Activated naive CD4-positive, alpha-beta T cell treated with anti-CD3 and anti-CD28 coated beads, Interleukin-2, amount 50 U/mL, for 72 hours (primary cell): Measurements from ENCODE around the gene KDM5B. TPM values are rescaled to one million over a fixed set of nuclear protein-coding genes. Genes with fewer than 3 reads are reported as not detected.
"Not testable (repeated sequence)": the region's sequence is repeated elsewhere in the genome, so short reads cannot be mapped to it uniquely, and the experiment has no call there.

ENCODE experiments used
- ATAC-seq, 2 donors: fragments of 150-1000 bp; cut with Tn5 transposase; 2 replicates each; pipeline ENCODE4 v1.10.0; 2021; ENCODE audit warnings: mild to moderate bottlenecking in 2 of 2, moderate library complexity in 2 of 2
- DNase-seq, 2 donors: peaks; one replicate each; pipeline ENCODE4 v3.0.0; 2021 to 2022; ENCODE audit warnings: low spot score in 2 of 2
- H3K27ac Mint-ChIP-seq, 2 donors: one replicate each; pipeline ENCODE4 v1.8.0; 2022; ENCODE audit warnings: mild to moderate bottlenecking in 2 of 2, mixed read lengths in 2 of 2
- H3K36me3 Mint-ChIP-seq, 2 donors: one replicate each; pipeline ENCODE4 v1.8.0; 2022; ENCODE audit warnings: mixed read lengths in 2 of 2
- H3K9me3 Mint-ChIP-seq, 2 donors: one replicate each; pipeline ENCODE4 v1.8.0; 2022; ENCODE audit warnings: mixed read lengths in 2 of 2
- total RNA-seq, 2 donors: library from RNA; stranded (reverse); gene quantifications; one replicate each; pipeline ENCODE4 v1.2.3, GENCODE V29; 2022

Gene KDM5B
- total RNA-seq, 2 donors from 2014 or later = 47.8 to 82.2 TPM

GRCh38 chr1:202760589-202760988 is 47.6 kb downstream of the KDM5B start:
- ATAC-seq = no peak
- Mint-ChIP-seq H3K27ac (peak overlapping the region in 1 of 2 donors; percentile 29), H3K36me3 (peaks cover 0 to 14% of the 10 kb centered on the region in 2 donors), H3K9me3 (no peaks in the 10 kb centered on the region)
- DNase-seq = no peak

GRCh38 chr1:202756391-202756790 is 51.8 kb downstream of the KDM5B start:
- ATAC-seq = no peak
- H3K9me3 Mint-ChIP-seq = no peaks in the 10 kb centered on the region
- H3K36me3 Mint-ChIP-seq = peaks cover 5 to 7% of the 10 kb centered on the region in 2 donors
- no peak for DNase-seq
- no peak overlapping the region for H3K27ac Mint-ChIP-seq

GRCh38 chr1:202754293-202754692 is 53.9 kb downstream of the KDM5B start:
- H3K36me3 Mint-ChIP-seq = peaks cover 5 to 8% of the 10 kb centered on the region in 2 donors
- ATAC-seq = no peak
- no peak for DNase-seq
- no peak overlapping the region for H3K27ac Mint-ChIP-seq
- H3K9me3 Mint-ChIP-seq = no peaks in the 10 kb centered on the region

GRCh38 chr1:202752774-202753173 is 55.4 kb downstream of the KDM5B start:
- DNase-seq = no peak
- no peaks in the 10 kb centered on the region for H3K9me3 Mint-ChIP-seq
- H3K36me3 Mint-ChIP-seq = peaks cover 5 to 13% of the 10 kb centered on the region in 2 donors
- no peak for ATAC-seq
- H3K27ac Mint-ChIP-seq = no peak overlapping the region

- Mint-ChIP-seq H3K27ac (no peak overlapping the region), H3K9me3 (no peaks in the 10 kb centered on the region), H3K36me3 (peaks cover 15 to 19% of the 10 kb centered on the region in 2 donors)
- DNase-seq (no peak), ATAC-seq (no peak)
Observed at GRCh38 chr1:202750761-202751160, 57.5 kb downstream of the KDM5B start.

- peaks cover 15 to 27% of the 10 kb centered on the region in 2 donors for H3K36me3 Mint-ChIP-seq
- no peak overlapping the region for H3K27ac Mint-ChIP-seq
- no peak for ATAC-seq
- no peak for DNase-seq
- H3K9me3 Mint-ChIP-seq = peaks cover 0 to under 1% of the 10 kb centered on the region in 2 donors
Observed at GRCh38 chr1:202750024-202750423, 58.2 kb downstream of the KDM5B start.

GRCh38 chr1:202745323-202745888 is 62.8 kb downstream of the KDM5B start:
- DNase-seq (no peak), ATAC-seq (no peak)
- peaks cover 20 to 41% of the 10 kb centered on the region in 2 donors for H3K36me3 Mint-ChIP-seq
- H3K9me3 Mint-ChIP-seq = peaks cover 0 to 4% of the 10 kb centered on the region in 2 donors
- H3K27ac Mint-ChIP-seq = no peak overlapping the region

- H3K9me3 Mint-ChIP-seq, ATAC-seq, DNase-seq, H3K27ac Mint-ChIP-seq: not testable (repeated sequence)
- H3K36me3 Mint-ChIP-seq = peaks cover 20 to 41% of the 10 kb centered on the region in 2 donors
Observed at GRCh38 chr1:202744770-202745169, 63.5 kb downstream of the KDM5B start.

- H3K9me3 Mint-ChIP-seq = peaks cover 0 to 4% of the 10 kb centered on the region in 2 donors
- ATAC-seq = no peak
- H3K36me3 Mint-ChIP-seq = peaks cover 20 to 35% of the 10 kb centered on the region in 2 donors
- DNase-seq = no peak
- H3K27ac Mint-ChIP-seq = no peak overlapping the region
Observed at GRCh38 chr1:202742496-202742895, 65.7 kb downstream of the KDM5B start.

GRCh38 chr1:202733251-202733650 is 75.0 kb downstream of the KDM5B start:
- Mint-ChIP-seq H3K27ac (no peak overlapping the region), H3K9me3 (no peaks in the 10 kb centered on the region), H3K36me3 (no peaks in the 10 kb centered on the region)
- no peak for DNase-seq
- no peak for ATAC-seq

GRCh38 chr1:202728951-202729350 is 79.3 kb downstream of the KDM5B start:
- Mint-ChIP-seq H3K9me3 (no peaks in the 10 kb centered on the region), H3K36me3 (no peaks in the 10 kb centered on the region), H3K27ac (no peak overlapping the region)
- DNase-seq = no peak
- ATAC-seq = no peak

GRCh38 chr1:202725526-202725925 is 82.7 kb downstream of the KDM5B start:
- ATAC-seq = no peak
- no peak for DNase-seq
- H3K9me3 Mint-ChIP-seq = no peaks in the 10 kb centered on the region
- no peaks in the 10 kb centered on the region for H3K36me3 Mint-ChIP-seq
- no peak overlapping the region for H3K27ac Mint-ChIP-seq

- H3K27ac Mint-ChIP-seq = no peak overlapping the region
- H3K36me3 Mint-ChIP-seq = no peaks in the 10 kb centered on the region
- ATAC-seq = no peak
- no peaks in the 10 kb centered on the region for H3K9me3 Mint-ChIP-seq
- no peak for DNase-seq
Observed at GRCh38 chr1:202723708-202724107, 84.5 kb downstream of the KDM5B start.

GRCh38 chr1:202723046-202723445 is 85.2 kb downstream of the KDM5B start:
- not testable (repeated sequence) for H3K9me3 Mint-ChIP-seq, DNase-seq, H3K36me3 Mint-ChIP-seq, ATAC-seq, H3K27ac Mint-ChIP-seq

- Mint-ChIP-seq H3K36me3 (no peaks in the 10 kb centered on the region), H3K9me3 (no peaks in the 10 kb centered on the region), H3K27ac (no peak overlapping the region)
- ATAC-seq = no peak
- no peak for DNase-seq
Observed at GRCh38 chr1:202716654-202717053, 91.6 kb downstream of the KDM5B start.

- not testable (repeated sequence) for DNase-seq, H3K9me3 Mint-ChIP-seq, H3K27ac Mint-ChIP-seq, H3K36me3 Mint-ChIP-seq, ATAC-seq
Observed at GRCh38 chr1:202714202-202714601, 94.0 kb downstream of the KDM5B start.

GRCh38 chr1:202713110-202713509 is 95.1 kb downstream of the KDM5B start:
- ATAC-seq (no peak), DNase-seq (no peak)
- H3K9me3 Mint-ChIP-seq = no peaks in the 10 kb centered on the region
- H3K27ac Mint-ChIP-seq = peak overlapping the region in 1 of 2 donors; percentile 3
- no peaks in the 10 kb centered on the region for H3K36me3 Mint-ChIP-seq

- no peaks in the 10 kb centered on the region for H3K36me3 Mint-ChIP-seq
- DNase-seq (no peak), ATAC-seq (no peak)
- H3K27ac Mint-ChIP-seq = no peak overlapping the region
- no peaks in the 10 kb centered on the region for H3K9me3 Mint-ChIP-seq
Observed at GRCh38 chr1:202711949-202712635, 96.1 kb downstream of the KDM5B start.
